ENCODE results near the gene PDHB. TPM values are rescaled to one million over a fixed set of nuclear protein-coding genes. Genes with fewer than 3 reads are reported as not detected.
A peak's percentile ranks its signal among the peaks of the same experiment; 100 is the strongest.

PDHB gene
- total RNA-seq (72.3 TPM), polyA plus RNA-seq (99.4 TPM)

DNA sequence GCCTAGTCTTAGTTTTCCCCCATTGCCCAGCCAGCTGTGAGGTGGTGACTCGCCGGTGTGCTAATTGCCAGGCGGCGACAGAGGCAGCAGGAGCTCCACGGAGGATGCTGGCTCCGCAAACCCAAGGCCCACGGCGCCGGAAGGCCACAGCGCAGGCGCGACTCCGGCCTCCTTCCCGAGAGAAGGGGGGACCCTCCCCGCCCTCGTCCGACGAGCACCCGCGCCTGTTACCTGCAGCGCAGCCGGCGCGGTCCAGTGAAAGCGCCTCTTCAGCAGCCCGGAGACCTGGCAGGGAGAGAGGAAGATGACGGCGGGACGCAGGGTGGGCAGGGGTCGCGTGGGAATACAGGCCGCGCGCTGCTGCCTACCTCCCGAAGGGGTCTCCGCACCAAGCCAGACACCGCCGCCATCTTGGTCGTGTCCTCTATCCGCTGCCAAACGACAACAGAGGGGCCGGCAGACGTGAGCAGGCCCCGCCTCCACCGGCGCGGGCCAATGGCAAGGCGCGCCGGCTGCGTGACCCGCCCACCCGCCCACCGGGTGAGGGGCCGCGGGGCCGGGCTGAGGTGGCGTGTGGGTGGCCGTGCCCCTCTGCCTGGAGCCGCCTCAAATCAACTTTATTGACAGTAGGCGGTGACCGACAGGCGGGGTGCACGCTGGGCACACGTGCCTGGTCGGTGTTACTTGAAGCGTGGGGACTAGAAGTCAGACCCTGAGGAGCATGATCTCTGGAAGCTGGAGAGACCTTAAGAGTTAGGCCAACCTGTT lies at the start of gene PDHB:
TSS of gene PDHB (minus strand) at position 433 of the 768 bp plus-strand sequence. CDS start at position 410, 23 bp downstream.
- H3K4me3 ChIP-seq (ENCODE audit: low read depth, low read length) = peak within 1 kb of the TSS; percentile 57
- under 1% methylated on average over 67 of the region's 67 CpGs for WGBS
- H3K36me3 ChIP-seq (ENCODE audit: insufficient read depth) = peaks cover 6% of the 10 kb centered on the region
- DNase-seq (ENCODE audit: extremely low spot score) = peak; percentile 76
- H3K4me1 ChIP-seq (ENCODE audit: insufficient read depth) = no peaks in the 10 kb centered on the region
- peak within 1 kb of the TSS; percentile 91 for H3K27ac ChIP-seq (ENCODE audit: low read depth)

DNA sequence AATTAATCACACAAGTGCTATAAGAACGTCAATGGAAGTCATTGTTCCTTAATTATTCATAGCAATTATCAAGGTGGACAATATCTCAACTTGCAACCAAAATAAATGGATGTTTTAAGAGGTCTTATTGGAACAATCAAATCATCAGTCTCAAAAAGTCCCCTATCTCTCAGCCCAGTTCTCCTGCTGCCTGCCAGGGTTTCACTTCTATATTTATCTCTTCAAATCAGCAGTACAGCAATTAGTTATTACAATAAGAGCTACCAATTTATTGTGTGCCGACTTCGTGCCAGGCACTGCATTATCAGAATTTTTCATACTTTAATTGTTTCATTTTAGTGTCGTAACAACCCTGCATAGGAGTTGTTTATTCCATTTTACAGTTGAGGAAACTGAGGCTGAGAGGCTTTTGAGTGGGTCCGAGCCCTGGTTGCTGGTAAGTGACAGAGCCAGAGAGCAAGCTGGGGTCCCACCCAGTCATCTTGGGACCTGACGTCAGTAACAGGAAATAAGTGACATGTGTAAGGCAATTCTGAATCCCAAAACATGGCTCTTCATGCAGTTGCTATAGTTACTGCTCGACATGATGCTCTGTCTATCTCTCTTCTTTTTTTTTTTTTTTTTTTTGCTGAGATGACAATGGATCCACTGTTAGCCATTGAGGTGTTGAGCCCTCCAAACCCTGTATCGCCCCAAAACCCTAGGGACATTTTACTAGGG lies 49.4 kb upstream of the PDHB start:
- WGBS = 69% methylated on average over 8 of the region's 8 CpGs
- no peak overlapping the region for H3K4me3 ChIP-seq (ENCODE audit: low read depth, low read length)
- no peaks in the 10 kb centered on the region for H3K36me3 ChIP-seq (ENCODE audit: insufficient read depth)
- no peak for DNase-seq (ENCODE audit: extremely low spot score)
- peaks cover 3% of the 10 kb centered on the region for H3K4me1 ChIP-seq (ENCODE audit: insufficient read depth)
- H3K27ac ChIP-seq (ENCODE audit: low read depth) = no peak overlapping the region

DNA sequence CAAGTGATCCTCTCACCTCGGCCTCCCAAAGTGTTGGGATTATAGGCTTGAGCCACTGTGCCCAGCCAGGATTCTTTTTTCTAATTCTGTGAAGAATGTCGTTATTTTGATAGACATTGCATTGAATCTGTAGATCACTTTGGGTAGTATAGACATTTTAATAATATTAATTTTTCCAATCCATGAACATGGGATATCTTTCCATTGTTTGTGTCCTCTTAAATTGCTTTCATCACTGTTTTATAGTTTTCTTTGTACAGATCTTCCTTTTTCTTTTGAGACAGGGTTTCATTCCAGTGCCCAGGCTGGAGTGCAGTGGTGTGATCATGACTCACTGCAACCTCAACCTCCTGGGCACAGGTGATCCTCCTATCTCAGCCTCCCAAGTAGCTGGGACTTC lies 46.7 kb upstream of the PDHB start:
- Histone ChIP-seq H3K27ac (ENCODE audit: low read depth) (no peak overlapping the region), H3K4me3 (ENCODE audit: low read depth, low read length) (no peak overlapping the region), H3K36me3 (ENCODE audit: insufficient read depth) (no peaks in the 10 kb centered on the region), H3K4me1 (ENCODE audit: insufficient read depth) (peaks cover 3% of the 10 kb centered on the region)
- 86% methylated on average over 2 of the region's 2 CpGs for WGBS
- no peak for DNase-seq (ENCODE audit: extremely low spot score)

DNA sequence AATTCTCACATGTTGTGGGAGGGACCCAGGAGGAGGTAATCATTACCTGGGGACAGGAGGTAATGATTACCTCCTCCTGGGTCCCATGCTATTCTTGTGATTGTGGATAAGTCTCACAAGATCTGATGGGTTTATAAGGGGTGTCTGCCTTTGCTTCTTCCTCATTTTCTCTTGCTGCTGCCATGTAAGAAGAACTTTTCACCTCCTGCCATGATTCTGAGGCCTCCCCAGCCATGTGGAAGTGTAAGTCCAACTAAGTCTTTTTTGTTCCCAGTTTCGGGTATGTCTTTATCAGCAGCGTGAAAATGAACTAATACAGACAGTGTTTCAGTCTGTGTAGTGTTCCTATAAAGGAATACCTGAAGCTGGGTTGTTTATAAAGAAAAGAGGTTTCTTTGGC lies 45.1 kb upstream of the PDHB start:
- Histone ChIP-seq H3K36me3 (ENCODE audit: insufficient read depth) (no peaks in the 10 kb centered on the region), H3K4me3 (ENCODE audit: low read depth, low read length) (no peak overlapping the region), H3K27ac (ENCODE audit: low read depth) (no peak overlapping the region), H3K4me1 (ENCODE audit: insufficient read depth) (no peaks in the 10 kb centered on the region)
- 87% methylated on average over 2 of the region's 2 CpGs for WGBS
- DNase-seq (ENCODE audit: extremely low spot score) = no peak

DNA sequence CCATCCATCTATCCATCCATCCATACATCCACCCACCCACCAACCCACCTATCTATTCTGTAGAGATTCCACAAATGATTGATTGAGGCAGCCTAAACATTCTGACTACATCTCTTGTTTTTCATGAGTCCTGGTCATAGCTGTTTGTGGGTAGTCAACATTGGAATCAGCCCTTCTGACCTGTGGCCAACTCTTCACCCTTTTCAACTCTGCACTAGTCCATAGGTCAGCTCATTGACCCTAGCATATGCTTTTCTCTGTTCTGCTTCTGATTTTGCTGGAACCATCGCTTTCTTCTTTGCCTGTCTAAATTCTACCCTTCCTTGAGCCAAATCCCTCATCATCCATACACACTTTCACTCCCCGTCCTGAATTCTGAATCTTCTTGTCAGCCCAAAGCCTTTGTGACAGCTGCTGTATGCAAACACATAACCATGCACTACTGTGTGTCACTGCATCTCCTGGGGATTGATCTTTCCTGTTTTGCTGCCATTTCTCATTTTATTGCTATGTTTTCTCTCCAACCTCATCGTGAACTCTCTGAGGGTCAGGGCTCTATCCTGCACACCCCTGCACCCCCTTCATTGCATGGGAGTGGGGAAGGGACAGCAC lies 41.4 kb upstream of the PDHB start:
- no peak overlapping the region for H3K4me3 ChIP-seq (ENCODE audit: low read depth, low read length)
- no peak overlapping the region for H3K27ac ChIP-seq (ENCODE audit: low read depth)
- WGBS = 60% methylated on average over 3 of the region's 3 CpGs
- DNase-seq (ENCODE audit: extremely low spot score) = no peak
- H3K36me3 ChIP-seq (ENCODE audit: insufficient read depth) = no peaks in the 10 kb centered on the region
- H3K4me1 ChIP-seq (ENCODE audit: insufficient read depth) = no peaks in the 10 kb centered on the region

DNA sequence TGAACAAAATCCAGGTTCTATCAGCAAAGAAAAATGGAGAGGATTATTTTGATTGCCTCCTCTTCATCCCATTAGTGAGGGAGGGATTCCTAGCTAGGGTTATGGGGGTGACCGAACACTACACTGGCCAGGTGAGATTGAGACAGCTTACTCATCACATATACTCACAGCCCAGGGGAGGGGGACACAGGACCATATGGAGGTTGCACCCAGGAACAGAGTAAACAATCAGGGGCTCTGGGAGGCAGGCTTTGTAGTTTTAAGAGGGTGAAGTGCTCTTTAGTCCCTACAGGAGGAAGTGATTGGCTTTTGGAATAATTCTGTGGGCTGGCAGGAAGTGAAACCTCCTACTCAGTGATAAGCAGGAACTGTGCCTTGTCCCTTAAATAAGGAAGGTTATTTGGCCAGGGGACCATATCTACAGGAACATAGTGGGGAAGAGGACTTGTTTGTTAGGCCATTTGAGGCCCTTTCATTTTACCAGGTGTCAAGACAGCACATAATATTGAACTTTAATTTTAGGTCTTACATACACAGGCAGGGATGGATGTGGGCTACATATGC lies 40.8 kb upstream of the PDHB start:
- no peak for DNase-seq (ENCODE audit: extremely low spot score)
- no peak overlapping the region for H3K27ac ChIP-seq (ENCODE audit: low read depth)
- no peaks in the 10 kb centered on the region for H3K36me3 ChIP-seq (ENCODE audit: insufficient read depth)
- H3K4me3 ChIP-seq (ENCODE audit: low read depth, low read length) = no peak overlapping the region
- 92% methylated on average over 1 of the region's 1 CpG for WGBS
- no peaks in the 10 kb centered on the region for H3K4me1 ChIP-seq (ENCODE audit: insufficient read depth)

DNA sequence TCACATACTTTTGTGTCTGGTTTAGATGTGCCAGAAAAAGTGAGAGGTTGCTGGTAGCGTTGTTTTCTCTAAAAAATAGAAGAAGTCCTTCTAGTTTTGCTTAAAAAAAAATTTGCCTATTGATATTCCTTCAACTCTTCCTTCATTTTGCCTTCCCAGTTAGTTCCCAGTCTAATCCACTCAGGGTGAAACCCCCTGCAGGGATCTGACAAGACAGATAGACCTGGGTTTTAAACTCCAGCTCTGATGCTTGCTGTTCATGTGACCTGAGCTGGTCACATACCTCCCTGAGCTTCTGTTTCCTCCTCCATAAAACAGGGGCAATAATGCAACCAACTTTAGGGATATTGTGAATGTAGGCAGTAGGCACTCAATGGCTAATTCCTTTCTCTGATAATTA lies 39.6 kb upstream of the PDHB start:
- Histone ChIP-seq H3K36me3 (ENCODE audit: insufficient read depth) (no peaks in the 10 kb centered on the region), H3K27ac (ENCODE audit: low read depth) (no peak overlapping the region), H3K4me3 (ENCODE audit: low read depth, low read length) (no peak overlapping the region), H3K4me1 (ENCODE audit: insufficient read depth) (no peaks in the 10 kb centered on the region)
- no peak for DNase-seq (ENCODE audit: extremely low spot score)
- WGBS = 90% methylated on average over 1 of the region's 1 CpG

DNA sequence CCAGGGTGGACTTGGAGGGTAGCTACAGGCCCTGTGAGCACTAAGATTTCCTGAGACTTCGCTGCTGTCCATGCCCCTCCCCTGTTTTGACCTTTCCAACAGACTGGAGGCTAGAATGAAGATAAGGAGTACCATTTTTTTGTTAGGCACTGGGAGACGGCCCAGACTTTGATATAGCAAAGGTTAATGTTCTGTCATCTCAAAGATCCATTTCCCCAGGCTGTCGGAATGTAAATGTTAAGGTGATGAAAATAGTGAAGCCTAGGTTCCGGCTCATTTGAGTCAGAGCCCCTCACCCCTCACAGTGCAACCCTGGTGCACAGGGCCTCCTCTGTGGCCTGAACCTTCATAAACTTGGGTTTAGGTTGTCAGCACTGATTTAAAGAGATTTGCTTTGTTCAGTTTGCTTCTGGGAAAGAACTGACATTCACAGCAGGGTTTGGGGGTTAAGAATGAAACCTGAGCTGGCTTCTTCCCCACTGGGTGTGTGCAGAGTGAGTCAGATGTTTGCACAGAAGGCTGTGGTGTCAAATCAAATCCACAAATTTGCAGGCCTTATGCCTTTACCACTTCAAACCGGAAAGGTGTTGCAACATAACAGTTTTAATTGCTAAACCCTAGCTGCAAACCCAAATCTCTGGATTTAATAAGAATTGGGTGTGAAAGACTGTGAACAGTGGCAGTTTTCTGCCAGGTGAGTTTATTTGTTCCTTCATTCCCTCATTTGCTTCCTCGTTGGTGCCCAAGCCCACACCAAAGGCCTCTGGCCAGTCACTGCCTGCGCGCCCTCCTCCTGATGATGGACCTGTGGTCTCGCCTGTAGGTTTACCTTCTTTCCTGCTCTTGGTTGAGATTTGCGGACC lies 37.6 kb upstream of the PDHB start:
- H3K36me3 ChIP-seq (ENCODE audit: insufficient read depth) = no peaks in the 10 kb centered on the region
- no peak overlapping the region for H3K27ac ChIP-seq (ENCODE audit: low read depth)
- 57% methylated on average over 10 of the region's 10 CpGs for WGBS
- H3K4me1 ChIP-seq (ENCODE audit: insufficient read depth) = no peaks in the 10 kb centered on the region
- H3K4me3 ChIP-seq (ENCODE audit: low read depth, low read length) = no peak overlapping the region
- peak; percentile 43 for DNase-seq (ENCODE audit: extremely low spot score)

DNA sequence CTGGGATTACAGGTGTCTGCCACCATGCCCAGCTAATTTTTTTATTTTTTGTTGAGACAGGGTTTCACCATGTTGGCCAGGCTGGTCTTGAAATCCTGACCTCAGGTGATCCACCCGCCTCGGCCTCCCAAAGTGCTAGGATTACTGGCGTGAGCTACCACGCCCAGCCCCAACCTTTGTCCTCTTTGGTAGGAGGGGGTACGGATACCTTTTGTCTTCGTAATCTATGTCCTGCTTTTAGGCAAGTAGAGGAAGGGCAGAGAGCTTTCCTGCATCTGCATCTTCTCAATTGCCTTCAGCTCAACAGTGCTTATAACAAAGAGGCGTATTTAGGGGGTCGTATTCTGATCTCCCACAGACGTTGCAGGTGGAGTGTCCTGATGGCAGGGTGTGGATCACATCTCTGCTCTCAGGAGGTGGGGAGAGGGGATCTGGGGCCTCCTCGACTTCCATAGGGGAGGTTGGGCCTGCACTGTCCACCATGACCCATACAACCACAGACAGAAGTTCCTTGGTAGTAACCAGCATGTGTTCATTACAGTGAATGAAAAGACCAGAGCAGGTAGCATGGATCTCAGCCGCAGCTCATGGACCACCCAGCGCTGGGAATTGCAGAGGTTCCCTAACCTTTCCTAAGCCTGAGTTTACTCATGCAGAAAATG lies 36.9 kb upstream of the PDHB start:
- no peak for DNase-seq (ENCODE audit: extremely low spot score)
- WGBS = 89% methylated on average over 12 of the region's 12 CpGs
- Histone ChIP-seq H3K4me3 (ENCODE audit: low read depth, low read length) (no peak overlapping the region), H3K27ac (ENCODE audit: low read depth) (no peak overlapping the region), H3K36me3 (ENCODE audit: insufficient read depth) (no peaks in the 10 kb centered on the region), H3K4me1 (ENCODE audit: insufficient read depth) (no peaks in the 10 kb centered on the region)

DNA sequence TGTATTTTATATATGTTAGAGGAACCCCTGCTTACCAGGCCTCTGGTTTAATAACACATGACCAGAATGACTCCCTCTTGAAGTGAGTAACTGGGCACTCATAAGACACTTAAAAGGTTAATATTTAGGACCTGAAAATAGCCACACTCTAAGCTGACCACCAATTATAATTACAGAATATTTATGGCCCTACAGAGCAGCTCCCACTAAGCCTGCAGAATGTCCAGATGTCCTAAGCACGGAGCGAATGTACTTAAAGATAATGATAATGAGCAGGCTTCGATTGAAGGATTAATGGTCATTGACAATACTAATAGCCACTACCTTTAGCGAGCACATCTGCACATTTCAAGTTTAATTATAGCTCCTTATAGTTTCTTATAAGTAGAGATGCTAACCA lies 35.5 kb upstream of the PDHB start:
- no peak overlapping the region for H3K27ac ChIP-seq (ENCODE audit: low read depth)
- 75% methylated on average over 4 of the region's 4 CpGs for WGBS
- H3K36me3 ChIP-seq (ENCODE audit: insufficient read depth) = no peaks in the 10 kb centered on the region
- no peak overlapping the region for H3K4me3 ChIP-seq (ENCODE audit: low read depth, low read length)
- DNase-seq (ENCODE audit: extremely low spot score) = no peak
- no peaks in the 10 kb centered on the region for H3K4me1 ChIP-seq (ENCODE audit: insufficient read depth)

DNA sequence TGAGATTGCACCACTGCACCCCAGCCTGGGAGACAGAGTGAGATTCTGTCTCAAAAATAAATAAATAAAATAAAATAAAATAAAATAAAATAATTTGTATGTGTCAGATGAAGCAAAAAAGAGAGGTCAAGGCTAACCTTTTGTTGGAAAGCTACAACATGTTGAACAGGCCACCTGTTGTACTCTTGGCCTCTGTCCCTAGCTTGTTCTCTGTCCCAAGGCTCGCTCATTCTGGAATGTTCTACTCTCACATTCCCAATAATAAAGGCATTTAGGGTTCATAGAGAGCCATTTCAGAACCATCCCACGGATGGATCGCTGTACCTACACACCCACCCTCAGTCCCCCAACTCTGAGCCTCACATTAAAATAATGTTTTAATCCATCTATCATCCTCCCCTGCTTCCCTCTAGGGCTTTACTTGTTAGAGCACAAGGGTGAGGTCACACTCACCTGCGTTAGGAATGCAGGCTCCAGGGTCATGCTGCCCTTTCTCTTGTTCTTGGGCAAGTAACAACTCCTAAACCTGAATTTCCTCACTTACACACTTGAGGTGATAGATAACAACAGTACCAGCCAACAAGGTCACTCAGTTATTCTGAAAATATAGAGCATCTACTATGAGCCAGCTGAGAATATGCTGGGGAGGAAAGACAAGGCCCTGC lies 33.4 kb upstream of the PDHB start:
- no peaks in the 10 kb centered on the region for H3K36me3 ChIP-seq (ENCODE audit: insufficient read depth)
- H3K4me1 ChIP-seq (ENCODE audit: insufficient read depth) = no peaks in the 10 kb centered on the region
- no peak overlapping the region for H3K27ac ChIP-seq (ENCODE audit: low read depth)
- WGBS = 93% methylated on average over 4 of the region's 4 CpGs
- no peak for DNase-seq (ENCODE audit: extremely low spot score)
- no peak overlapping the region for H3K4me3 ChIP-seq (ENCODE audit: low read depth, low read length)

DNA sequence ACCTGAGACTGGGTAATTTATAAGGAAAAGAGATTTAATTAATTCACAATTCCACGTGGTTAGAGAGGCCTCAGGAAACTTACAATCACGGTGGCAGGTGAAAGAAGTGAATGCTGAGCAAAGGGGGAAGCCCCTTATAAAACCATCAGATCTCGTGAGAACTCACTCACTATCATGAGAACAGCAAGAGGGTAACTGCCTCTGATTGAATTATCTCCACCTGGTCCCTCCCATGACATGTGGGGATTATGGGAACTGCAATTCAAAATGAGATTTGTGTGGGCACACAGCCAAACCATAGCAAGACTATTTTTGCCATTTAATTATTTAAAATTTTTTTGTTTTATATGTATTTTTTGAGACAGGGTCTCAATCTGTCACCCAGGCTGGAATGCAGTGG lies 31.2 kb upstream of the PDHB start:
- 74% methylated on average over 3 of the region's 3 CpGs for whole genome bisulfite sequencing
- no peak overlapping the region for H3K4me3 ChIP-seq (ENCODE audit: low read depth, low read length)
- H3K27ac ChIP-seq (ENCODE audit: low read depth) = no peak overlapping the region
- DNase-seq (ENCODE audit: extremely low spot score) = no peak
- H3K36me3 ChIP-seq (ENCODE audit: insufficient read depth) = no peaks in the 10 kb centered on the region
- no peaks in the 10 kb centered on the region for H3K4me1 ChIP-seq (ENCODE audit: insufficient read depth)
